ENCODE measurements around the gene NELL1.

Gene NELL1

GRCh38 chr11:20775331-20775730 lies 105.9 kb downstream of the NELL1 start:
- no peak for TF ChIP-seq CTCF (IDR thresholded peaks at IDR 0.05; ENCODE audit: low read depth, low read length, poor library complexity, severe bottlenecking)
- TF ChIP-seq EZH2phosphoT487 (IDR thresholded peaks at IDR 0.05; ENCODE audit: borderline replicate concordance, low read length): no peak
- no peak overlapping the region for H3K4me3 ChIP-seq (ENCODE audit: low read length)
- H3K79me2 ChIP-seq (ENCODE audit: control insufficient read depth, low read length): no peaks in the 10 kb centered on the region
- H3K4me1 ChIP-seq (ENCODE audit: control insufficient read depth, low read length): no peaks in the 10 kb centered on the region
- no peaks in the 10 kb centered on the region for H3F3A ChIP-seq (ENCODE audit: control insufficient read depth, insufficient read depth)
- H3K9me2 ChIP-seq (replicated peaks; ENCODE audit: control insufficient read depth, low read length): no peaks in the 10 kb centered on the region
- H3K27ac ChIP-seq (ENCODE audit: low read depth, low read length): no peak overlapping the region
- H3K4me2 ChIP-seq (ENCODE audit: low read length): no peak overlapping the region
- no peaks in the 10 kb centered on the region for H4K20me1 ChIP-seq (ENCODE audit: control insufficient read depth, insufficient read depth, low read depth, low read length)
- H3K27me3 ChIP-seq (ENCODE audit: control insufficient read depth, low read length): no peaks in the 10 kb centered on the region
- H3K9me3 ChIP-seq (ENCODE audit: control insufficient read depth, insufficient read depth, low read length): no peaks in the 10 kb centered on the region
- no peaks in the 10 kb centered on the region for H3K36me3 ChIP-seq (ENCODE audit: control insufficient read depth, low read length)

GRCh38 chr11:20782775-20783174 lies 113.4 kb downstream of the NELL1 start:
- Histone ChIP-seq H3K9me2 (replicated peaks; ENCODE audit: control insufficient read depth, low read length) (no peaks in the 10 kb centered on the region), H3F3A (ENCODE audit: control insufficient read depth, insufficient read depth) (no peaks in the 10 kb centered on the region), H3K36me3 (ENCODE audit: control insufficient read depth, low read length) (no peaks in the 10 kb centered on the region), H3K9me3 (ENCODE audit: control insufficient read depth, insufficient read depth, low read length) (no peaks in the 10 kb centered on the region), H4K20me1 (ENCODE audit: control insufficient read depth, insufficient read depth, low read depth, low read length) (no peaks in the 10 kb centered on the region), H3K4me1 (ENCODE audit: control insufficient read depth, low read length) (no peaks in the 10 kb centered on the region), H3K27ac (ENCODE audit: low read depth, low read length) (no peak overlapping the region), H3K4me2 (ENCODE audit: low read length) (no peak overlapping the region), H3K79me2 (ENCODE audit: control insufficient read depth, low read length) (no peaks in the 10 kb centered on the region), H3K27me3 (ENCODE audit: control insufficient read depth, low read length) (no peaks in the 10 kb centered on the region), H3K4me3 (ENCODE audit: low read length) (no peak overlapping the region)
- TF ChIP-seq EZH2phosphoT487 (IDR thresholded peaks at IDR 0.05; ENCODE audit: borderline replicate concordance, low read length) (no peak), CTCF (IDR thresholded peaks at IDR 0.05; ENCODE audit: low read depth, low read length, poor library complexity, severe bottlenecking) (no peak)

- no peaks in the 10 kb centered on the region for H3F3A ChIP-seq (ENCODE audit: control insufficient read depth, insufficient read depth)
- no peak overlapping the region for H3K4me3 ChIP-seq (ENCODE audit: low read length)
- no peaks in the 10 kb centered on the region for H3K79me2 ChIP-seq (ENCODE audit: control insufficient read depth, low read length)
- no peaks in the 10 kb centered on the region for H3K9me3 ChIP-seq (ENCODE audit: control insufficient read depth, insufficient read depth, low read length)
- TF ChIP-seq EZH2phosphoT487 (IDR thresholded peaks at IDR 0.05; ENCODE audit: borderline replicate concordance, low read length): no peak
- TF ChIP-seq CTCF (IDR thresholded peaks at IDR 0.05; ENCODE audit: low read depth, low read length, poor library complexity, severe bottlenecking): no peak
- H3K4me1 ChIP-seq (ENCODE audit: control insufficient read depth, low read length): no peaks in the 10 kb centered on the region
- no peaks in the 10 kb centered on the region for H3K9me2 ChIP-seq (replicated peaks; ENCODE audit: control insufficient read depth, low read length)
- no peak overlapping the region for H3K27ac ChIP-seq (ENCODE audit: low read depth, low read length)
- no peaks in the 10 kb centered on the region for H4K20me1 ChIP-seq (ENCODE audit: control insufficient read depth, insufficient read depth, low read depth, low read length)
- no peaks in the 10 kb centered on the region for H3K27me3 ChIP-seq (ENCODE audit: control insufficient read depth, low read length)
- H3K4me2 ChIP-seq (ENCODE audit: low read length): no peak overlapping the region
- no peaks in the 10 kb centered on the region for H3K36me3 ChIP-seq (ENCODE audit: control insufficient read depth, low read length)
These were observed 113.8 kb downstream of the NELL1 start for GRCh38 chr11:20783220-20783619.

GRCh38 chr11:20790622-20791021 lies 121.2 kb downstream of the NELL1 start:
- no peak overlapping the region for H3K4me3 ChIP-seq (ENCODE audit: low read length)
- no peaks in the 10 kb centered on the region for H3K27me3 ChIP-seq (ENCODE audit: control insufficient read depth, low read length)
- no peaks in the 10 kb centered on the region for H3K36me3 ChIP-seq (ENCODE audit: control insufficient read depth, low read length)
- TF ChIP-seq EZH2phosphoT487 (IDR thresholded peaks at IDR 0.05; ENCODE audit: borderline replicate concordance, low read length) (no peak), CTCF (IDR thresholded peaks at IDR 0.05; ENCODE audit: low read depth, low read length, poor library complexity, severe bottlenecking) (no peak)
- no peaks in the 10 kb centered on the region for H3F3A ChIP-seq (ENCODE audit: control insufficient read depth, insufficient read depth)
- no peaks in the 10 kb centered on the region for H4K20me1 ChIP-seq (ENCODE audit: control insufficient read depth, insufficient read depth, low read depth, low read length)
- no peaks in the 10 kb centered on the region for H3K4me1 ChIP-seq (ENCODE audit: control insufficient read depth, low read length)
- no peaks in the 10 kb centered on the region for H3K79me2 ChIP-seq (ENCODE audit: control insufficient read depth, low read length)
- H3K27ac ChIP-seq (ENCODE audit: low read depth, low read length): no peak overlapping the region
- H3K9me3 ChIP-seq (ENCODE audit: control insufficient read depth, insufficient read depth, low read length): no peaks in the 10 kb centered on the region
- no peak overlapping the region for H3K4me2 ChIP-seq (ENCODE audit: low read length)
- no peaks in the 10 kb centered on the region for H3K9me2 ChIP-seq (replicated peaks; ENCODE audit: control insufficient read depth, low read length)
